Measurements from ENCODE around the gene GPR161. TPM values are rescaled to one million over a fixed set of nuclear protein-coding genes. Genes with fewer than 3 reads are reported as not detected.

GPR161 gene
- total RNA-seq, 1 donor from 2014 or later = 16.3 TPM

- no peak overlapping the region for H3K4me3 ChIP-seq
- no peaks in the 10 kb centered on the region for H3K27me3 ChIP-seq
- no peaks in the 10 kb centered on the region for H3K36me3 ChIP-seq
- intact Hi-C loops (cut with DNase I) = no loop called here
- TF ChIP-seq CTCF (IDR thresholded peaks at IDR 0.05) = no peak
- no peaks in the 10 kb centered on the region for H3K9me3 ChIP-seq
- no peak for DNase-seq (ENCODE audit: low spot score in 2 of 2)
- no peak overlapping the region for H3K27ac ChIP-seq
- peaks cover 0 to 4% of the 10 kb centered on the region in 2 donors for H3K4me1 ChIP-seq
These were observed 15.2 kb upstream of the GPR161 start for GRCh38 chr1:168151935-168152334.

DNA sequence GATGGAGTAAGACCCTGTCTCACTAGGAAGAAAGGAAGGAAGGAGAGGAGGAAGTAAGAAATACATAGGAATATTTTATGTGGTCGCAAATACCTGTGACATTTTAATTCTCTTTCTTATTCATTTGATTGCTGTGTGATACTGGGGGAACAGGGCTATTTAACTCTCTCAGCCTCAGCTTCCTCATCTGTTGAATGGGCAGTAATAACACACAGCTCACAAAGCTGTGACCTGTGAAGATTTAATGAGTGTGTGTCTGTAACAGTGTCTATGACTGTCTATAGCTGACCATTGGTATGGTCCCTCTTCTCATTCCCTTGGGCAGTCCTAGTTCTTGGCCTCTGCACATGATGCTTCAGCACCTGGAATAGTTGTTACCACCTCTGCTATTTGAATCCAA lies 13.6 kb upstream of the GPR161 start:
- H3K4me3 ChIP-seq = no peak overlapping the region
- no peaks in the 10 kb centered on the region for H3K36me3 ChIP-seq
- intact Hi-C loops (cut with DNase I) = no loop called here
- H3K27ac ChIP-seq = no peak overlapping the region
- no peak for DNase-seq (ENCODE audit: low spot score in 2 of 2)
- no peaks in the 10 kb centered on the region for H3K27me3 ChIP-seq
- no peaks in the 10 kb centered on the region for H3K9me3 ChIP-seq
- TF ChIP-seq CTCF (IDR thresholded peaks at IDR 0.05) = no peak
- H3K4me1 ChIP-seq = peaks cover 0 to 4% of the 10 kb centered on the region in 2 donors

- H3K36me3 ChIP-seq = no peaks in the 10 kb centered on the region
- H3K27ac ChIP-seq = peak overlapping the region; percentile 31 to 56
- H3K27me3 ChIP-seq = no peaks in the 10 kb centered on the region
- H3K9me3 ChIP-seq = no peaks in the 10 kb centered on the region
- no peak for DNase-seq (ENCODE audit: low spot score in 2 of 2)
- intact Hi-C loops (cut with DNase I) = no loop called here
- H3K4me3 ChIP-seq = peak overlapping the region in 1 of 2 donors; percentile 21
- H3K4me1 ChIP-seq = peaks cover 0 to 4% of the 10 kb centered on the region in 2 donors
- no peak for TF ChIP-seq CTCF (IDR thresholded peaks at IDR 0.05)
These were observed 12.2 kb upstream of the GPR161 start for GRCh38 chr1:168148916-168149315.

GRCh38 chr1:168146626-168147025 lies 9.9 kb upstream of the GPR161 start:
- no peak for DNase-seq (ENCODE audit: low spot score in 2 of 2)
- Histone ChIP-seq H3K4me3 (no peak overlapping the region), H3K36me3 (no peaks in the 10 kb centered on the region), H3K4me1 (peaks cover 0 to 4% of the 10 kb centered on the region in 2 donors), H3K9me3 (no peaks in the 10 kb centered on the region), H3K27ac (no peak overlapping the region), H3K27me3 (no peaks in the 10 kb centered on the region)
- no peak for TF ChIP-seq CTCF (IDR thresholded peaks at IDR 0.05)
- intact Hi-C loops (cut with DNase I) = no loop called here

DNA sequence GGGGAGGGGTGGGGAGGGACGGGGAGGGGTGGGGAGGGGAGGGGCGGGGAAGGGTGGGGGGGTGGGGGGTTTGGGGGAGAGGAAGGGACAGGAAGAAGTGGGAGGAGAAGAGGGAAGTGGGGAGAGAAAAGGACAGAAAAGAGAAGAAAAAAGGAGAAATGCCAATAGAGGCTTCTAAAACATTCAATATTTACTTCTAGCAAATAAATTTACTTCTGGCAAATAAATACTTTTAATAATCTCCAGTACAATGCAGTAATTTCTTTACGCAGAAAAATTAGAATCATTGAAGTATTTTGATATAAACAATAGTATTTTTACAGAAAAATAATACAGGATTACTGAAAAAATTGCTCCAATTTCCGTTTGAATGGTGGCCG lies 9.4 kb upstream of the GPR161 start:
- Histone ChIP-seq H3K36me3 (no peaks in the 10 kb centered on the region), H3K27ac (no peak overlapping the region), H3K9me3 (no peaks in the 10 kb centered on the region), H3K4me3 (no peak overlapping the region), H3K4me1 (peaks cover 0 to 4% of the 10 kb centered on the region in 2 donors), H3K27me3 (no peaks in the 10 kb centered on the region)
- intact Hi-C loops (cut with DNase I) = no loop called here
- TF ChIP-seq CTCF (IDR thresholded peaks at IDR 0.05) = no peak
- no peak for DNase-seq (ENCODE audit: low spot score in 2 of 2)
